RPMI8226 (cell line): ENCODE data around the gene CXCL14.
"Not testable (repeated sequence)": the region's sequence is repeated elsewhere in the genome, so short reads cannot be mapped to it uniquely, and the experiment has no call there.

Source experiments
- DNase-seq: peaks from one replicate; pipeline ENCODE4 v3.0.0-alpha.2; 2015

Gene CXCL14

GRCh38 chr5:135541807-135542502 lies 36.8 kb downstream of the CXCL14 start:
- no peak for DNase-seq

DNA sequence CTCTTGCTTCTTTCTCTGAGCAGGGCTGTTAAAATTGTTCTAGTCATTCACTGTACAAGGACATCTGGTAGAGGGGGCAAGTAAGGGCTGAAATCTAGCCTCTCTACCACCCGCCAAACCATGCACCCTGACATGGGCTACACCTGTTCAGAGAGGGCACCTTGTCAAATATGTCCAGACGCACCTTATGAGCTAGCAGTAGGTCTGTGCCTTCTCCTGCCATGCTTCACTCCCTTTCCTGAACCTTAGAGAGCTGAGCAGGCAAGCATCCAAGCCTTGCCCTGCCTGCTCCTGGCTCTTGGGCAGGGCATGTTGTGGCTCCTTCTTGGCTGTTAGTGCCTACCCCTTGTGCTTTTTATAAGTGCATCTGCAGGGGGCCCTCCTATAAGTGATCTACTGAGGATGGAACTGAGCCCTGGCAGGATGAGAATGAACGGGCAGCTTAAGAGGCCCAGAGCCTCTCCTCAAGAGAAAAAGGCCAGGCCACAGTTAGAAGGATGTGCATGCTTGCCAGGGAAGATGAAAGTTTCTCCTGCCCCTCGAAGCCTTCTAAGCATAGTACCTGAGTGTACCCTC lies 39.3 kb downstream of the CXCL14 start:
- no peak for DNase-seq

DNA sequence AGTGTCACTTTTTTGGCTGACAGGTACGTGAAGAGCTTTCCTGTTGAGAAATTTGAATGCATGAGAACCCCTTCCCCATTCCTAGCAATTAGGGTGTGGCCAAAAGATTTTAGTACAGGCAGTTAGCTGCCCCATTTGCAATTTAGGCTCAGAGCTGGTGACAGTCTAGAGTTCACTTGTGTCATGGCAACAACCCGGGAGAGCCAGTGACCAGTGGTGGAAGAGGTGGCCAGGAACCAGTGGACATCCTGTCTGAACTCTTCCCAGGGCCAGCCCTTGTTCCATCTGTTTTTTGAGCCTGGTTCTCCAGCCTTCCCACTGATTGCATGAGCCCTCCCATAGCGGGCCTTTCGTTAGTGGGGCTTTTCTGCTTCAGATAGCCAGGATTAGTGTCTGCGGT lies 40.5 kb downstream of the CXCL14 start:
- DNase-seq = no peak

- no peak for DNase-seq
Observed at GRCh38 chr5:135537745-135538144, 41.0 kb downstream of the CXCL14 start.

- no peak for DNase-seq
Observed at GRCh38 chr5:135537271-135537670, 41.5 kb downstream of the CXCL14 start.

DNA sequence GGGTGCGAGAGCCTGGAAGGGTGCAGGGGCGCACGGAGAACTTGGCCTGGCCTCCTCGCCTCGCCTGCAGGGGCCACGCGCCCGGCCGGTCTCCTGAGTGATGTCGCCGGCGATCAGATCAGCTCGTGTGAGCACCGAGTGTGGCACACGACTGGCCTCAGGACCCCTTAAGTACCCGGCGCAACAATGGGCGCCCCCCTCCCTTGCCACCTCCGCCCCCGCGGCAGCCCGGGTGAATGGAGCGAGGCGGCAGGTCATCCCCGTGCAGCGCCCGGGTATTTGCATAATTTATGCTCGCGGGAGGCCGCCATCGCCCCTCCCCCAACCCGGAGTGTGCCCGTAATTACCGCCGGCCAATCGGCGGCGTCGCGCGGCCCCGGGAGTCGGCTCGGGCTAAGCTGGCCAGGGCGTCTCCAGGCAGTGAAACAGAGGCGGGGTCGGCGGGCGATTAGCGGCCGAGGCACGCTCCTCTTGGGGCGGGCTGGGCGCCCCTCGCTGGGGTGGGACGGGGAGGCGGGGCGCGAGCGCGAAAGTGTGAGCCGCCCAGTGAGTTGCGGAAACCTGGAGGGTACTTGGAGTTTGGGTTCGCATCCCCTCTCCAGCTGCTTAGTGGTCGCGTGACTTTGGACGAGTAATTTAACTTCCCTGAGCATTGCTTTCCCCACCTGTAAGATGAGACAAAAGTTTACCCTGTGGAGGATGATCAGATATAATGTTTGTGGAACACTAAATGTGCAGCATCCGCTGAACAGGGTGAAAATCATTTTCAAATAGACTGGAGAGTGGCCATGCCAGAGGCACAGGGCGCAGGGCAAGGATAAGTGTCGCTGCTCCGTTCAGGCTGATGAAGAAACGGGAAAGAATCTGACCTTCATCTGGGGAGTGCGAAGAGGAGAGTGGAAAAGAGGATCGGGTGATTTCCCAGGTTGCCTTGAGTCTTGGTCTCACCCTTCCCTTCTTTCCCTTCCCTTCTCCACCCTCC lies 42.7 kb downstream of the CXCL14 start, which contains the start of gene NEUROG1:
NEUROG1 (minus strand) TSS at position 145 of the 982 bp plus-strand sequence. CDS start 274 bp downstream, outside the sequence.
- peak; percentile 28 for DNase-seq

DNA sequence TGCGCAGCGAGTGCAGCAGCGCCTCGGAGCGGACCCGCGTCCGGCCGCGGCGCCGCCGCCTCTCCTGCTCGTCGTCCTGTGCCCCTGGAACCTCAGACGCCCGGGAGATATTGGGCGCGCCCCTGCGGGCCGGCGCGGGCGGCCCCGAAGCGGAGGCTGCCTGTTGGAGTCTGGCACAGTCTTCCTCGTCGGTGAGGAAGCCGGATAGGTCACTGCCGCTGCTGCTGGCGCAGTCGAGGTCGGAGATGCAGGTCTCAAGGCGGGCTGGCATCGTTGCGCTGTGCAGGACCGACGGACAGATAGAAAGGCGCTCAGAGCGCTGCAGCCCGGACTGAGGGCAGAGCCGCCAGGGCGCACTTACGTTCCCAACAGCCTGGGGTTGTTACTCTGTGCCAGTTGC lies 43.4 kb downstream of the CXCL14 start:
- DNase-seq = no peak

- DNase-seq = no peak
Observed at GRCh38 chr5:135534609-135535419, 44.0 kb downstream of the CXCL14 start.

- no peak for DNase-seq
Observed at GRCh38 chr5:135533794-135534193, 45.0 kb downstream of the CXCL14 start.

DNA sequence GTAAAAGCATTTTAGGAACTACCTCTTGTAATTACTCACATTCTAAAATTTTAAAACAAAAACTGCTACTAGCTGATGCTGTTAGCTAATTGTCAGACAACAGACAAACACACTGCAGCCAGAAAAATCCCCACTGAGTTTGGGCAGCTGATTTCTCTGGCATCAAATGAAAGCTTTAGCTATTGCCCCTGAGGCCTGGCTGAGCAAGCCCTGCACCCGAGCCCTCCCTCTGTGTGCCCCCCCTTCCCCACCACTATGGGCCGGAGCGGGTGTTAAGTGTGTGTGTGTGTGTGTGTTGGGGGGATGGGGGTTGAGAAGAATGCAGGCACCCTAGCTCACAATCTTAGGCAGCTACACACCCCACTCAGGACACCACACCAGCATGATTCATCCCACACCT lies 45.5 kb downstream of the CXCL14 start:
- no peak for DNase-seq

DNA sequence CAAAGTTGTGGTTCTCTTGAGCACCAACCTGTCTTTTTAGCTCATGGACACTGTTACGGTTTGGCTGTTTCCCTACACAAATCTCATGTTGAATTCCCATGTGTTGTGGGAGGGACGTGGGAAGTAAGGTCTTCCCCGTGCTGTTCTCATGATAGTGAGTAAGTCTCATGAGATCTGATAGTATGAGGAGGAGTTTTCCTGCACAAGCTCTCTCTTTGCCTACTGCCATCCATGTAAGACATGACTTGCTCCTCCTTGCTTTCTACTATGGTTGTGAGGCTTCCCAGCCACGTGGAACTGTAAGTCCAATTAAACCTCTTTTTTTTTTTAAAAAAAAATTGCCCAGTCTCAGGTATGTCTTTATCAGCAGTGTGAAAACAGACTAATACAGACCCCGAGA lies 49.2 kb downstream of the CXCL14 start:
- not testable (repeated sequence) for DNase-seq

- no peak for DNase-seq
Observed at GRCh38 chr5:135526924-135527323, 51.9 kb downstream of the CXCL14 start.

DNA sequence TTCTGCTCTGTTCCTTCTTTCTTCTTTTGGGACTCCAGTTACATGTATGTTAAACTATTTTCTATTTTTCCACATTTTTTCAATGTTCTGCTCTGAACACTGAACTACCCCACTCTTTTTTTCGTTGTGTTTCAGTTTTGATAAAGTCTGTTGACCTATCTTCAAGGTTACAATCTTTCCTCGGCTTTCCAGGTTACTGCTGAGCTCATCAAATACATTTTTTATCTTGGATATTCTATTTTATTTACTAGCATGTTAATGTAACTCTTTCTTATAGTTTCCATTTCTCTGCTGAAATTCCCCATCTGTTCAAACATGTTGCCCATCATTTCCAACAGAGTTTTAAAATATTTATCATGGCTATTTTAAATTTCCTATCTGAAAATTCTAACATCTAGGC lies 56.8 kb downstream of the CXCL14 start:
- DNase-seq = no peak
